SK-N-SH treated with all-trans-retinoic acid at 6 μM for 48 hours (cell line): ENCODE data around the gene MMEL1.

Source experiments
- ATAC-seq: fragments of 200-7000 bp; cut with Tn5 transposase; 3 replicates; pipeline ENCODE4 v1.9.1; 2020; ENCODE audit warnings: mild to moderate bottlenecking, moderate library complexity
- BACH2 ChIP-seq: fragments of 250-450 bp; sonication (Bioruptor Pico); IDR thresholded peaks from 2 replicates; pipeline ENCODE4 v1.9.0; 2021; ENCODE audit warnings: mild to moderate bottlenecking, borderline replicate concordance
- CSDC2 ChIP-seq: fragments of 250-450 bp; sonication (Bioruptor Pico); IDR thresholded peaks from 2 replicates; pipeline ENCODE4 v1.5.0; 2020; ENCODE audit warnings: mild to moderate bottlenecking, moderate library complexity
- ESRRG ChIP-seq: fragments of 250-450 bp; sonication (Bioruptor Pico); IDR thresholded peaks from 2 replicates; pipeline ENCODE4 v1.6.1; 2021; ENCODE audit warnings: mild to moderate bottlenecking
- ISL1 ChIP-seq: fragments of 250-450 bp; sonication (Bioruptor Pico); IDR thresholded peaks from 2 replicates; pipeline ENCODE4 v2.1.2; 2022; ENCODE audit warnings: mild to moderate bottlenecking, moderate library complexity
- OSR1 ChIP-seq: fragments of 250-450 bp; sonication (Bioruptor Pico); IDR thresholded peaks from 2 replicates; pipeline ENCODE4 v1.8.0; 2022; ENCODE audit warnings: moderate library complexity, mild to moderate bottlenecking, inconsistent platforms
- PPARA ChIP-seq: fragments of 250-450 bp; sonication (Bioruptor Pico); IDR thresholded peaks from 2 replicates; pipeline ENCODE4 v1.5.0; 2020; ENCODE audit warnings: mild to moderate bottlenecking, borderline replicate concordance
- RARB ChIP-seq: fragments of 250-450 bp; sonication (Bioruptor Pico); IDR thresholded peaks from 2 replicates; pipeline ENCODE4 v1.8.0; 2021; ENCODE audit warnings: mild to moderate bottlenecking, moderate library complexity
- SNAI2 ChIP-seq: fragments of 250-450 bp; sonication (Bioruptor Pico); IDR thresholded peaks from 2 replicates; pipeline ENCODE4 v1.5.0; 2020; ENCODE audit warnings: mild to moderate bottlenecking, moderate library complexity
- TOX ChIP-seq: fragments of 250-450 bp; sonication (Bioruptor Pico); IDR thresholded peaks from 2 replicates; pipeline ENCODE4 v1.8.0; 2021; ENCODE audit warnings: mild to moderate bottlenecking, moderate library complexity, borderline replicate concordance
- TSHZ2 ChIP-seq: fragments of 250-450 bp; sonication (Bioruptor Pico); IDR thresholded peaks from 2 replicates; pipeline ENCODE4 v1.5.0; 2020; ENCODE audit warnings: mild to moderate bottlenecking, moderate library complexity
- ZC3H10 ChIP-seq: fragments of 250-450 bp; sonication (Bioruptor Pico); IDR thresholded peaks from 2 replicates; pipeline ENCODE4 v1.5.1; 2021; ENCODE audit warnings: mild to moderate bottlenecking, moderate library complexity
- ZFP3 ChIP-seq: fragments of 250-450 bp; sonication (Bioruptor Pico); IDR thresholded peaks from 2 replicates; pipeline ENCODE4 v1.5.0; 2020; ENCODE audit warnings: mild to moderate bottlenecking, moderate library complexity
- ZFP30 ChIP-seq: fragments of 450-650 bp; formaldehyde crosslinking; IDR thresholded peaks from 2 replicates; pipeline ENCODE4 v1.5.0; 2022; ENCODE audit warnings: mild to moderate bottlenecking, moderate library complexity
- ZNF8 ChIP-seq: fragments of 450-650 bp; formaldehyde crosslinking; IDR thresholded peaks from 2 replicates; pipeline ENCODE4 v1.5.0; 2020; ENCODE audit warnings: mild to moderate bottlenecking, moderate library complexity
- TF ChIP-seq, protein P1 (sequence below): fragments of 250-450 bp; sonication (Bioruptor Pico); IDR thresholded peaks from 2 replicates; pipeline ENCODE4 v1.8.0; 2020; ENCODE audit warnings: mild to moderate bottlenecking, moderate library complexity, borderline replicate concordance
- TF ChIP-seq, protein P2 (sequence below): fragments of 250-450 bp; sonication (Bioruptor Pico); IDR thresholded peaks from 2 replicates; pipeline ENCODE4 v1.5.1; 2020; ENCODE audit warnings: low read depth, mild to moderate bottlenecking, moderate library complexity
- TF ChIP-seq, protein P3 (sequence below): fragments of 250-450 bp; sonication (Bioruptor Pico); IDR thresholded peaks from 2 replicates; pipeline ENCODE4 v1.8.0; 2021; ENCODE audit warnings: low read depth, mild to moderate bottlenecking, moderate library complexity, borderline replicate concordance
- TF ChIP-seq, protein P4 (sequence below): fragments of 250-450 bp; sonication (Bioruptor Pico); IDR thresholded peaks from 2 replicates; pipeline ENCODE4 v1.5.1; 2021; ENCODE audit warnings: mild to moderate bottlenecking, moderate library complexity

The MMEL1 gene

GRCh38 chr1:2558420-2558819 lies 74.4 kb downstream of the MMEL1 start:
- no peak for ATAC-seq
- TF ChIP-seq ZFP3 (CRISPR knock-in tag) (no peak), TSHZ2 (CRISPR knock-in tag) (no peak), BACH2 (CRISPR knock-in tag) (no peak), PPARA (CRISPR knock-in tag) (no peak), ZNF8 (no peak), ZC3H10 (CRISPR knock-in tag) (no peak), ISL1 (CRISPR knock-in tag) (no peak), RARB (CRISPR knock-in tag) (no peak), ESRRG (no peak), ZFP30 (CRISPR knock-in tag) (no peak), SNAI2 (no peak), TOX (CRISPR knock-in tag) (no peak), OSR1 (CRISPR knock-in tag) (no peak), CSDC2 (CRISPR knock-in tag) (no peak)
- TF ChIP-seq, protein P1, sequence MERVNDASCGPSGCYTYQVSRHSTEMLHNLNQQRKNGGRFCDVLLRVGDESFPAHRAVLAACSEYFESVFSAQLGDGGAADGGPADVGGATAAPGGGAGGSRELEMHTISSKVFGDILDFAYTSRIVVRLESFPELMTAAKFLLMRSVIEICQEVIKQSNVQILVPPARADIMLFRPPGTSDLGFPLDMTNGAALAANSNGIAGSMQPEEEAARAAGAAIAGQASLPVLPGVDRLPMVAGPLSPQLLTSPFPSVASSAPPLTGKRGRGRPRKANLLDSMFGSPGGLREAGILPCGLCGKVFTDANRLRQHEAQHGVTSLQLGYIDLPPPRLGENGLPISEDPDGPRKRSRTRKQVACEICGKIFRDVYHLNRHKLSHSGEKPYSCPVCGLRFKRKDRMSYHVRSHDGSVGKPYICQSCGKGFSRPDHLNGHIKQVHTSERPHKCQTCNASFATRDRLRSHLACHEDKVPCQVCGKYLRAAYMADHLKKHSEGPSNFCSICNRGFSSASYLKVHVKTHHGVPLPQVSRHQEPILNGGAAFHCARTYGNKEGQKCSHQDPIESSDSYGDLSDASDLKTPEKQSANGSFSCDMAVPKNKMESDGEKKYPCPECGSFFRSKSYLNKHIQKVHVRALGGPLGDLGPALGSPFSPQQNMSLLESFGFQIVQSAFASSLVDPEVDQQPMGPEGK (CRISPR knock-in tag), result no peak
- TF ChIP-seq, protein P2, sequence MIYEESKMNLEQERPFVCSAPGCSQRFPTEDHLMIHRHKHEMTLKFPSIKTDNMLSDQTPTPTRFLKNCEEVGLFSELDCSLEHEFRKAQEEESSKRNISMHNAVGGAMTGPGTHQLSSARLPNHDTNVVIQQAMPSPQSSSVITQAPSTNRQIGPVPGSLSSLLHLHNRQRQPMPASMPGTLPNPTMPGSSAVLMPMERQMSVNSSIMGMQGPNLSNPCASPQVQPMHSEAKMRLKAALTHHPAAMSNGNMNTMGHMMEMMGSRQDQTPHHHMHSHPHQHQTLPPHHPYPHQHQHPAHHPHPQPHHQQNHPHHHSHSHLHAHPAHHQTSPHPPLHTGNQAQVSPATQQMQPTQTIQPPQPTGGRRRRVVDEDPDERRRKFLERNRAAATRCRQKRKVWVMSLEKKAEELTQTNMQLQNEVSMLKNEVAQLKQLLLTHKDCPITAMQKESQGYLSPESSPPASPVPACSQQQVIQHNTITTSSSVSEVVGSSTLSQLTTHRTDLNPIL, result no peak
- TF ChIP-seq, protein P3, sequence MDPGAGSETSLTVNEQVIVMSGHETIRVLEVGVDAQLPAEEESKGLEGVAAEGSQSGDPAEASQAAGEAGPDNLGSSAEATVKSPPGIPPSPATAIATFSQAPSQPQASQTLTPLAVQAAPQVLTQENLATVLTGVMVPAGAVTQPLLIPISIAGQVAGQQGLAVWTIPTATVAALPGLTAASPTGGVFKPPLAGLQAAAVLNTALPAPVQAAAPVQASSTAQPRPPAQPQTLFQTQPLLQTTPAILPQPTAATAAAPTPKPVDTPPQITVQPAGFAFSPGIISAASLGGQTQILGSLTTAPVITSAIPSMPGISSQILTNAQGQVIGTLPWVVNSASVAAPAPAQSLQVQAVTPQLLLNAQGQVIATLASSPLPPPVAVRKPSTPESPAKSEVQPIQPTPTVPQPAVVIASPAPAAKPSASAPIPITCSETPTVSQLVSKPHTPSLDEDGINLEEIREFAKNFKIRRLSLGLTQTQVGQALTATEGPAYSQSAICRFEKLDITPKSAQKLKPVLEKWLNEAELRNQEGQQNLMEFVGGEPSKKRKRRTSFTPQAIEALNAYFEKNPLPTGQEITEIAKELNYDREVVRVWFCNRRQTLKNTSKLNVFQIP (CRISPR knock-in tag), result no peak
- TF ChIP-seq, protein P4, sequence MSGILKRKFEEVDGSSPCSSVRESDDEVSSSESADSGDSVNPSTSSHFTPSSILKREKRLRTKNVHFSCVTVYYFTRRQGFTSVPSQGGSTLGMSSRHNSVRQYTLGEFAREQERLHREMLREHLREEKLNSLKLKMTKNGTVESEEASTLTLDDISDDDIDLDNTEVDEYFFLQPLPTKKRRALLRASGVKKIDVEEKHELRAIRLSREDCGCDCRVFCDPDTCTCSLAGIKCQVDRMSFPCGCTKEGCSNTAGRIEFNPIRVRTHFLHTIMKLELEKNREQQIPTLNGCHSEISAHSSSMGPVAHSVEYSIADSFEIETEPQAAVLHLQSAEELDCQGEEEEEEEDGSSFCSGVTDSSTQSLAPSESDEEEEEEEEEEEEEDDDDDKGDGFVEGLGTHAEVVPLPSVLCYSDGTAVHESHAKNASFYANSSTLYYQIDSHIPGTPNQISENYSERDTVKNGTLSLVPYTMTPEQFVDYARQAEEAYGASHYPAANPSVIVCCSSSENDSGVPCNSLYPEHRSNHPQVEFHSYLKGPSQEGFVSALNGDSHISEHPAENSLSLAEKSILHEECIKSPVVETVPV (CRISPR knock-in tag), result no peak

DNA sequence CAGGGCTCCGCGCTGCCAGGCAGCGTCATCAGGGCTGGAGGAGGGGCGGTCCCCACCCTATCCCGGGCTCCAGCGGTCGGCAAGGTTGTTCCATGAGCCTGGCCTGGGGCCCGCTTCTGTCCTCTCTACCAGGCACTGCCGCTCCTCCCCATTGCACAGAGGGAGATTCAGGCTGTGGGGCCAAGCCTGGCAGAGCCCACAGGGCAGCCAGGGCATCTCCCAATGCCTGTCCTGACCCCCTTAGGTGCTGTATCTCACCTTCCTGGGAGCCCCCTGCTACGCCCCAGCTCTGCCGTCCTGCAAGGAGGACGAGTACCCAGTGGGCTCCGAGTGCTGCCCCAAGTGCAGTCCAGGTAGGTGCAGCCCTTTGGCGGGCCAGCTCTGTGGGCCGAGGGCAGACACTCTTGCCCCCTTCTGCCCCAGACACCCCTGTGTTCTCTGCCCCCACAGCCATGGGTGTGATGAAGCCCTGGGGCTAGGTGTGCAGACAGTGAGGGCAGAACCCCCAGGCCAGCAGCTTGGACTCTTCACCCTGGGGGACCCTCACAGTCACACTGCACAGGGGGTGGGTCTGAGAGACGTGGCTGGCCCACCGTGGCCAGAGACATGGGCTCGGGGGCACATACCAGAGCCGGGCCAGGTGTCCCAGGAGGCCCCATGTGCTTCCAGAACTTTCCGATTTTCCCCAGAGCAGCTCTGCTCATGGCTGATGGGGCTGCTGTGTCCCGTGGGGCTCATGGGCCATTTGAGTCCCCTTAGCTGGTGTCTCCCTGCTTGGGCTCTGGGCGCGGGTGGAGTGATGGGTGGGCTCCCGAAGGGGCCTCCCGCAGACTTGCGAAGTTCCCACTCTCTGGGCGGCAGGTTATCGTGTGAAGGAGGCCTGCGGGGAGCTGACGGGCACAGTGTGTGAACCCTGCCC lies 75.1 kb downstream of the MMEL1 start:
- no peak for ATAC-seq
- TF ChIP-seq BACH2 (CRISPR knock-in tag) (no peak), ZFP3 (CRISPR knock-in tag) (no peak), ZC3H10 (CRISPR knock-in tag) (no peak), OSR1 (CRISPR knock-in tag) (no peak), TOX (CRISPR knock-in tag) (no peak), TSHZ2 (CRISPR knock-in tag) (no peak), SNAI2 (no peak)
- TF ChIP-seq, protein P4 (CRISPR knock-in tag), result no peak
- TF ChIP-seq, protein P1 (CRISPR knock-in tag), result no peak
- TF ChIP-seq, protein P2, result no peak
